Measurements from ENCODE around the gene FAM169A.
"Not testable (repeated sequence)": the region's sequence is repeated elsewhere in the genome, so short reads cannot be mapped to it uniquely, and the experiment has no call there.

The FAM169A gene

GRCh38 chr5:74866596-74867162, 492 bp upstream of the FAM169A start:
- DNase-seq: no peak

- DNase-seq: peak; percentile 6
Measured at GRCh38 chr5:74865256-74865803, 857 bp downstream of the FAM169A start.

GRCh38 chr5:74864823-74865222, 1.4 kb downstream of the FAM169A start:
- DNase-seq: no peak

- no peak for DNase-seq
Measured at GRCh38 chr5:74863726-74864125, 2.5 kb downstream of the FAM169A start.

- no peak for DNase-seq
Measured at GRCh38 chr5:74862221-74862620, 4.0 kb downstream of the FAM169A start.

GRCh38 chr5:74856975-74857374, 9.2 kb downstream of the FAM169A start:
- not testable (repeated sequence) for DNase-seq

GRCh38 chr5:74853256-74853655, 12.9 kb downstream of the FAM169A start:
- no peak for DNase-seq

- DNase-seq: no peak
Measured at GRCh38 chr5:74851684-74852353, 14.4 kb downstream of the FAM169A start.

- DNase-seq: no peak
Measured at GRCh38 chr5:74850789-74851425, 15.3 kb downstream of the FAM169A start.

- DNase-seq: no peak
Measured at GRCh38 chr5:74850030-74850429, 16.2 kb downstream of the FAM169A start.

GRCh38 chr5:74848553-74849025, 17.6 kb downstream of the FAM169A start:
- DNase-seq: no peak

- no peak for DNase-seq
Measured at GRCh38 chr5:74839229-74839628, 27.0 kb downstream of the FAM169A start.

GRCh38 chr5:74838262-74838661, 27.9 kb downstream of the FAM169A start:
- DNase-seq: no peak

GRCh38 chr5:74837115-74837514, 29.1 kb downstream of the FAM169A start:
- no peak for DNase-seq

GRCh38 chr5:74833537-74834266, 32.5 kb downstream of the FAM169A start:
- DNase-seq: no peak

GRCh38 chr5:74829413-74829812, 36.8 kb downstream of the FAM169A start:
- no peak for DNase-seq

GRCh38 chr5:74822288-74822687, 43.9 kb downstream of the FAM169A start:
- DNase-seq: no peak

GRCh38 chr5:74816875-74817274, 49.3 kb downstream of the FAM169A start:
- DNase-seq: no peak

- DNase-seq: no peak
Measured at GRCh38 chr5:74810915-74811314, 55.3 kb downstream of the FAM169A start.

- no peak for DNase-seq
Measured at GRCh38 chr5:74801941-74802340, 64.2 kb downstream of the FAM169A start.

GRCh38 chr5:74801197-74801596, 65.0 kb downstream of the FAM169A start:
- DNase-seq: no peak

- DNase-seq: no peak
Measured at GRCh38 chr5:74798977-74799911, 66.9 kb downstream of the FAM169A start.

Data from DMS79 treated with DMSO at 0.1 percent for 48 hours (cell line).